Measurements from ENCODE around the gene OR5A1. TPM values are rescaled to one million over a fixed set of nuclear protein-coding genes. Genes with fewer than 3 reads are reported as not detected.

The OR5A1 gene
- total RNA-seq, 1 donor from 2014 or later, result not detected

DNA sequence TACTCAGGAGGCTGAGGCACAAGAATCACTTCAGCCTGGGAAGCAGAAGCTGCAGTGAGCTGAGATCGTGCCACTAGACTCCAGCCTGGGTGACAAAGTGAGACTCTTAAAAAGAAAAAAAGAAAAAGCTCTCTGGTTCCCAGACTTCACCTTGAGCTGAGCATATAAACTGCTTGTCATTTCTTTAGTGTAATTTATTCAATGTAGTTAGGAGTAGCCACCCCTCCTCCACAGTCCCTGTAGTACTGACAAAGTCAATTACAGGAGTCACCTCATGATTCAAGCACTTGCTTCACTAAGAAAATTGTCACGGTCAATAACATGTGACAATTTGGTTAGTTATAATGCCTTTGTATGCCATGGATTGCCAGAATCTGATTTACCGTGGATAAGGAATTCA, 44.1 kb downstream of the OR5A1 start:
- DNase-seq, result no peak

Other genes starting within 250 kb of the OR5A1 start
- not detected in 2 replicates for gene MPEG1, start 223.5 kb upstream of the OR5A1 start, total RNA-seq
- gene OR5AN1, start 77.6 kb upstream of the OR5A1 start, total RNA-seq, result not detected in 2 replicates
- gene OR5A2, start 10.1 kb upstream of the OR5A1 start, total RNA-seq, result not detected in 2 replicates
- not detected in 2 replicates for gene OR4D6, start 20.5 kb downstream of the OR5A1 start, total RNA-seq
- gene OR4D10, start 36.8 kb downstream of the OR5A1 start, total RNA-seq, result not detected in 2 replicates
- gene OR4D11, start 67.1 kb downstream of the OR5A1 start, total RNA-seq, result not detected in 2 replicates
- gene OR4D9, start 75.1 kb downstream of the OR5A1 start, total RNA-seq, result under 0.01 TPM in 1 of 2 replicates, not detected in the other
- 41.5 and 68.4 TPM in 2 replicates for gene OSBP, start 179.3 kb downstream of the OR5A1 start, total RNA-seq
- gene PATL1, start 232.6 kb downstream of the OR5A1 start, total RNA-seq, result 6.0 and 13.0 TPM in 2 replicates

Data from dermis blood vessel endothelial cell (primary cell).